Fibroblast of skin of left quadriceps (primary cell): ENCODE measurements around the gene SEC62.

Experiments
- DNase-seq, 2 experiments: peaks; one replicate each; pipeline ENCODE4 v3.0.0-alpha.2; 2013; ENCODE audit warnings: low read depth in 2 of 2

Gene SEC62

DNA sequence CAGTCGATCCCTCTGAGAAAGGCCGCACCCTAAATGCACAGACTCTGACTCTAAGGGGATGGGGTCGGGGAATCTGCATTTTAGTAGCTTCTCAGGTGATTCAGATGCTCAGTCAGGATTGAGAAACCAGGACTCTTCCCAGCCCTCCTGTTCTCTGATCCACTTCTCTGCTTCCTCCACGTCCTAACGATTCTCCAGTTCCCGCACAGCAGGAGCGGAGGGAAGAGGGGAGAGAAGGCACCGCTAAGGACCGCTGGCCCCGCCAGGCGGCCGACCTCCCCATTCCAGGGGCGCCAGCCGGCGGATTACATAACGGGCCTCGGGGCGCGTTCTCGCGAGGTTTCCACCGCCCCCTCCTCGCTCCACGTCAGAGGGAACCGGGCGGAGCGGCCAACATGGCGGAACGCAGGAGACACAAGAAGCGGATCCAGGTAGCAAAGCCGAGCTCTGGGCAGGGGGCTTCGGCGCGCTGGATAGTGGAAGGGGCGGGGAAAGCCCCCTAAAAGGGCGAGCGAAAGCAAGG lies at the start of gene SEC62:
SEC62 (plus strand) TSS at position 380 of the 523 bp plus-strand sequence; CDS start at position 396, 16 bp downstream.
- peak; percentile 81 to 82 for DNase-seq

GRCh38 chr3:169923189-169923588 lies 43.4 kb upstream of the SEC62 start:
- DNase-seq = no peak

- no peak for DNase-seq
Measured at GRCh38 chr3:169923831-169924230, 42.8 kb upstream of the SEC62 start.

DNA sequence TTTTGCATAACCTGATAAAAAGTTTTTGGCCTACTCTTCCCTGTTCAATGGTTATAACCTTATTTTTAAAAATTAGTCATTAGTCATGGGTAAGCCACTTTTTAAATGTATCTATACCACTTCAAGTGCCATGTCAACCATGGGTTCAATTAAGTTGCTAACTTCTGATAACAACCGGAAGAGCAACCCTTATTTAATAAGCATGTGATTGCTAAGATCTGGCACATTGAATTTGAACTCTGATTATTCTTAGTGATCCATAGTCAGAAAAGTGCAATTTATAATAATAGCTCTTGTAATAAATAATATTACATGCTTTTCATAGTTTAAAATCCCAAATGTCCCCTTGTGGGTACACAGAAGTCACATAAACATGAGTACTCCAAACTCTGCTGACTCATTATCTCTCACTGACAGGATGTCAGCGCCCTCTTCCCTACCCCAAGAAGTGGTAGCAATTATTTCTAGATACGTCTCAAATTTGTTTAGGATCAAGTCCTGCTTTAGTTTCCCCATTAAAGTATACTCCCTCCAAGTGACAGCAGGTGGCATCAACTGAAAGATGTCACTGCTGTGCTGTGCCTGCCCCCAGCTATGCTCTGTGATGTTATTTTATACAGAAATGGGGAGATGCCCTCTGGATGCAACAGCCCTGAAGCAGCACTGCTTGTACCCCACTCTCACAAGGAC lies 36.6 kb upstream of the SEC62 start:
- no peak for DNase-seq

- DNase-seq = no peak
Measured at GRCh38 chr3:169930843-169931242, 35.8 kb upstream of the SEC62 start.

- no peak for DNase-seq
Measured at GRCh38 chr3:169931747-169932520, 34.7 kb upstream of the SEC62 start.

GRCh38 chr3:169939320-169939719 lies 27.3 kb upstream of the SEC62 start:
- DNase-seq = no peak

- DNase-seq = no peak
Measured at GRCh38 chr3:169939751-169940150, 26.9 kb upstream of the SEC62 start.

GRCh38 chr3:169940470-169941181 lies 26.0 kb upstream of the SEC62 start:
- no peak for DNase-seq

DNA sequence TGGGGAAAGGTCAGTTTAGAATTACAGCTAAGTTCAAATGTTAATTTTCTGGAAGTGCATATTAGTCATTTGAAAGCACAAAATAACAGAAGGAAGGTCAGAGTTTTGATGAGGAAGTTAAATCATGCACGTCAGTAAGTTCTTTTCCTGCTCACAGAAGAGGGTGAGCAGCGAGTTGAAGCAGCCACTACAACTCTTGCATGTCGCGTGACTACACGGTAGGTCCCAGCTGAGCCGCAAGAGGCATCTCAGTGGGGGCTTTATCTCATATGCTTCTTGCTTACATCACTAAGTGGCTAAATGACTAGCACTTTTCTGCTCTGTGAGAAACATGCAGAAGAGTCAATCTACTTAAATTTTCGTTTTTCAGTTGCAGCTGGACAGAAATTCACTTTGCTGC lies 21.3 kb upstream of the SEC62 start:
- no peak for DNase-seq

- DNase-seq = no peak
Measured at GRCh38 chr3:169946336-169946735, 20.3 kb upstream of the SEC62 start.

GRCh38 chr3:169948559-169949448 lies 17.8 kb upstream of the SEC62 start:
- no peak for DNase-seq

GRCh38 chr3:169952045-169952444 lies 14.6 kb upstream of the SEC62 start:
- DNase-seq = no peak

DNA sequence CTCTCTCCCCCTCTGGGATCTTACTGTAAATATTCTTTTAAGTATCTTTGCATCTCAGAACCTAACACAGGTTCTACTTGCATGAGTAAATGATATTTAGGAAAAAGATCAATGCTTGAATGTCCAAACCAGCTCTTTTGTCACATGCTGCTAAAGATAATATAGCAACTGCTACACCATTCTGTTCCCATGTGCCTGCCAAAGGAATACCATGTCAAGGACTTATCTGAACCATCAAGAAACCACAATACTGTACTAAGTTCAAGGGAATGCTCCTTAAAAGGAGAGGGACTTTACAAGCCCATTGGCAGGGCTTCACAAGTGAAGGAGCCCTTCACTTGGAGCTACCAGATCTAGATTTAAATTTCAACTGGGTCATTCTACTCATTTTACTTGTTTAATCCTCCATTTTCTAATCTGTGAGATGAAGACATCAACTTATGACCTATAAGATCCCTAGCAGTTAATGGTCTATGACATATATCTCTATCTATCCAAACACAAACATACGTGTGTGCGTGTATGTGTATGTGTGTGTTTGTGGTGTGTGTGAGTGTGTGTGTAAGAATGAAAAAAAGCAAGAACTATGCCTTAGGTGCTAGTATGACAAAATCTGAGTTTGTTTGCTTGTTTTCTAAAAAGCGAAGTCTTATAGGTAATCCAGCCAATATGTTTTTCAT lies 13.0 kb upstream of the SEC62 start:
- DNase-seq = no peak

DNA sequence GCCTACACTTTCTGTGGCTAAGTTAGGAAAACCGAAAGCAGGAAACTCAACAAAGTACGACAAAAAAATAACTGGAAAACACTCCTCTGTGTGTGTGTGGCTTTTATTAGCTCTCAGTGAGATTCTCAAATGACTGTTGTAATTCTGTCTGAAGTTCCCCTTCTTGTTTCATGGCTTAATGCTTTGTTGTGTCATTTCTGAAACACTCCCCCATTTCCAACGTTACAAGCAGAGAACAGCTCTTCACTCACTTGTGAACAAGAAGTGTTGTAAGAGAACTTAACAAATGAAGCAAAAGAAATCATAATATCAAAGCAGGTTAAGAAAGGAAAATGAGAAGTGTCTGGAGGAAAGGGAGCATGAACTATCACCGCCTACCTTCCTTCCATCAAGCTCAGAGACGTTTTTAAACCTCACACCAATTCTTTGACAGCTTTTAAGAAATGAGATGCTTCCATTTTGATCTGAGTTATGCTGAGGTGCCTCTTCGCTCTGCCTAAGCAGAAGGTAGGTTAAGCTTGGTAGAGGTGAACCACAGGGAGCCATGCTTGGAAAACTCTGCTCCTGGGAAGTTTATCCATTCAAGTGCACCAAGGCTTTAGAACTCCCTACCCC lies 12.4 kb upstream of the SEC62 start:
- no peak for DNase-seq

DNA sequence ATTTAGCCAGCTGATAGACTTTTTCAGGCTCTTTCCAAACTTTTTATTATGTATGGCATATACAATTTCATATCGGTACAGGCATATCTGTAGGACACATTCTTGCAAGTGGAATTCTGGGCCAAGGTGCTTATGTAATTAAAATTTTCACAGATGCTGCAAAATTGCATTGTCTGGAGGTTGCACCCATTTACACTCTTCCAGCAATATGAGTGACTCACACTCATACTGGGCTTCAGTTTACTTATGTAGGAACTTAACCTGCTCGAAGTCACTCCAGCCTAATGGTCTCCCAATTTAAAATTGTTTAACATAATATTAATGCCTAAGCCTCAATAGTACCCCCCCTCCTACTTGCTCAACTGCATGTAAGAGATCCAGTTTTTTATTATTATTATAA lies 11.2 kb upstream of the SEC62 start:
- DNase-seq = no peak

DNA sequence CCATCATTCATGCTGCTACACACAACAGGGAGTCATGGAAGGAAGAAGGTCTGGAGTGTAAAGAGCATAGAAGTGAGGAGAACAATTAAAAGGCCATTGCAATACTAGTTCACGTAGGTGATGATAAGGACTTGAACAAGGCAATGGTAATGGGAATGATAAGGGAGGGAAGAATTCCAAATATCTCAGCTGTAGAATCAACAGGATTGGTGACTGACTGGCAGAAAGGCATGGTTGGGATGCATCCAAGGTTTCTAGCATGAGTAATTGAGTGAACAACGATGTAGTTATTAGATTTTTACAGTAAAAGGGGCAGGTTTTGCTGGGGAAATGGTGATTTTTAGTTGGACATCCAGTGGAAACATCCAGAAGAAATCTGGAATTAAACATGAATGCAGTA lies 2.4 kb upstream of the SEC62 start:
- no peak for DNase-seq

GRCh38 chr3:169965562-169966427 lies 812 bp upstream of the SEC62 start:
- no peak for DNase-seq
